ENCODE data around the gene SPNS2.

Gene SPNS2

GRCh38 chr17:4504188-4504587 lies 5.5 kb downstream of the SPNS2 start:
- no peak for DNase-seq

- DNase-seq, result no peak
These were observed 6.5 kb downstream of the SPNS2 start for GRCh38 chr17:4505187-4505586.

- DNase-seq, result no peak
These were observed 7.6 kb downstream of the SPNS2 start for GRCh38 chr17:4506175-4506813.

GRCh38 chr17:4506892-4507291 lies 8.2 kb downstream of the SPNS2 start:
- DNase-seq, result no peak

- no peak for DNase-seq
These were observed 8.9 kb downstream of the SPNS2 start for GRCh38 chr17:4507361-4508111.

GRCh38 chr17:4508207-4508606 lies 9.5 kb downstream of the SPNS2 start:
- DNase-seq, result no peak

GRCh38 chr17:4509401-4509800 lies 10.7 kb downstream of the SPNS2 start:
- no peak for DNase-seq

GRCh38 chr17:4509923-4510617 lies 11.4 kb downstream of the SPNS2 start:
- no peak for DNase-seq

- DNase-seq, result no peak
These were observed 11.9 kb downstream of the SPNS2 start for GRCh38 chr17:4510618-4510941.

GRCh38 chr17:4511199-4511932 lies 12.7 kb downstream of the SPNS2 start:
- no peak for DNase-seq

- no peak for DNase-seq
These were observed 13.8 kb downstream of the SPNS2 start for GRCh38 chr17:4512156-4513112.

- DNase-seq, result no peak
These were observed 14.7 kb downstream of the SPNS2 start for GRCh38 chr17:4513113-4514032.

GRCh38 chr17:4514206-4514605 lies 15.5 kb downstream of the SPNS2 start:
- DNase-seq, result no peak

GRCh38 chr17:4514779-4515178 lies 16.1 kb downstream of the SPNS2 start:
- DNase-seq, result no peak

GRCh38 chr17:4515501-4515900 lies 16.8 kb downstream of the SPNS2 start:
- no peak for DNase-seq

GRCh38 chr17:4516735-4517134 lies 18.1 kb downstream of the SPNS2 start:
- DNase-seq, result no peak

GRCh38 chr17:4518901-4519300 lies 20.2 kb downstream of the SPNS2 start:
- DNase-seq, result no peak

GRCh38 chr17:4519361-4519788 lies 20.7 kb downstream of the SPNS2 start:
- DNase-seq, result no peak

- DNase-seq, result no peak
These were observed 21.6 kb downstream of the SPNS2 start for GRCh38 chr17:4520060-4520893.

Data from activated naive CD4-positive, alpha-beta T cell treated with anti-CD3 and anti-CD28 coated beads, Interleukin-2, amount 50 U/mL, for 16 hours (primary cell).